A673 (cell line): ENCODE data around the gene RHOT1.

ENCODE experiments used
- CTCF ChIP-seq: fragments of 300-800, 200-600 bp; sonication (generic); conservative IDR thresholded peaks from 2 replicates; pipeline ENCODE4 v1.5.1; 2017; ENCODE audit warnings: low read depth, mild to moderate bottlenecking, antibody characterized with exemption, low read length, moderate library complexity, mixed read lengths
- EZH2 ChIP-seq: fragments of 200-600 bp; sonication (generic); IDR thresholded peaks from 2 replicates; pipeline ENCODE4 v1.6.1; 2017; ENCODE audit warnings: borderline replicate concordance, low read depth, mild to moderate bottlenecking, mixed read lengths, antibody characterized with exemption, low read length; ENCODE audit not compliant: poor library complexity, severe bottlenecking

- TF ChIP-seq CTCF (no peak), EZH2 (no peak)
These were observed 132.3 kb downstream of the RHOT1 start for GRCh38 chr17:32274643-32275042.
